Activated naive CD4-positive, alpha-beta T cell treated with anti-CD3 and anti-CD28 coated beads, Interleukin-2, amount 50 U/mL, for 72 hours (primary cell): ENCODE measurements around the gene VMAC. TPM values are rescaled to one million over a fixed set of nuclear protein-coding genes. Genes with fewer than 3 reads are reported as not detected.

Experiments
- ATAC-seq, 2 donors: fragments of 150-1000 bp; cut with Tn5 transposase; 2 replicates each; pipeline ENCODE4 v1.10.0; 2021; ENCODE audit warnings: mild to moderate bottlenecking in 2 of 2, moderate library complexity in 2 of 2
- DNase-seq, 2 donors: peaks; one replicate each; pipeline ENCODE4 v3.0.0; 2021 to 2022; ENCODE audit warnings: low spot score in 2 of 2
- H3K27ac Mint-ChIP-seq, 2 donors: one replicate each; pipeline ENCODE4 v1.8.0; 2022; ENCODE audit warnings: mild to moderate bottlenecking in 2 of 2, mixed read lengths in 2 of 2
- H3K36me3 Mint-ChIP-seq, 2 donors: one replicate each; pipeline ENCODE4 v1.8.0; 2022; ENCODE audit warnings: mixed read lengths in 2 of 2
- H3K9me3 Mint-ChIP-seq, 2 donors: one replicate each; pipeline ENCODE4 v1.8.0; 2022; ENCODE audit warnings: mixed read lengths in 2 of 2
- total RNA-seq, 2 donors: library from RNA; stranded (reverse); gene quantifications; one replicate each; pipeline ENCODE4 v1.2.3, GENCODE V29; 2022

The VMAC gene
- total RNA-seq, 2 donors from 2014 or later = 3.8 to 3.9 TPM

DNA sequence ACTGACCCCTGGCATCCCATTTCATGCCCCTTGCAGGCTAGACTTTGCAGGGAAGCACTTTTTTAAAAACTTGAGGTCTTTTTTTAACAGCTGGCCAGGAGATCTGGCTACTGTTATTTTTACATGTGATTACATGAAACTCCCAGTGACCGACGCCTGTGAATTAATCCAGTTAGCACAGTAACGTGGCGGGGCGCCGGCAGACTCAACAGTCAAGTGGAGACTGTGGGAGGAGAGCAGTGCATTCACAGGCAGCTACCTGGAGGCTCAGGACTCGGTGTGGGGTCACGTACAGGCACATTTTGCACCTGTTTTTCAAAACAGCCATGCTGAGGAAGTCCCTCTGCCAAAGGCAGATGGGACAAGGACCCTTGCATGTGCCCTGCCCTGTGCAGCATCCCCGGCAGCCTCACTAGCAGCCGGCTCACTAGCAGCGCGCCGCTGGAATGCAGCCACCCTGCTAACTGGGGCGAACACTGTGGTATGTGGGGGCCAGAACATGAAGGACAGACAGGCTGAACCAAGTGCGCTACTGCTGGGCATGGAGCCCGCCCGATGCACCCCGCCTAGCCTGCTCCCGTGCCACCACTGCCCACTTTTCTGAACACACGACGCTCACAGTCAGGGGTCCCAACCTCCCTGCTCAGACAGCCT, 28.1 kb downstream of the VMAC start:
- Mint-ChIP-seq H3K36me3 (peaks cover 0 to 9% of the 10 kb centered on the region in 2 donors), H3K27ac (peak overlapping the region in 1 of 2 donors; percentile 50), H3K9me3 (no peaks in the 10 kb centered on the region)
- DNase-seq (no peak), ATAC-seq (no peak)

DNA sequence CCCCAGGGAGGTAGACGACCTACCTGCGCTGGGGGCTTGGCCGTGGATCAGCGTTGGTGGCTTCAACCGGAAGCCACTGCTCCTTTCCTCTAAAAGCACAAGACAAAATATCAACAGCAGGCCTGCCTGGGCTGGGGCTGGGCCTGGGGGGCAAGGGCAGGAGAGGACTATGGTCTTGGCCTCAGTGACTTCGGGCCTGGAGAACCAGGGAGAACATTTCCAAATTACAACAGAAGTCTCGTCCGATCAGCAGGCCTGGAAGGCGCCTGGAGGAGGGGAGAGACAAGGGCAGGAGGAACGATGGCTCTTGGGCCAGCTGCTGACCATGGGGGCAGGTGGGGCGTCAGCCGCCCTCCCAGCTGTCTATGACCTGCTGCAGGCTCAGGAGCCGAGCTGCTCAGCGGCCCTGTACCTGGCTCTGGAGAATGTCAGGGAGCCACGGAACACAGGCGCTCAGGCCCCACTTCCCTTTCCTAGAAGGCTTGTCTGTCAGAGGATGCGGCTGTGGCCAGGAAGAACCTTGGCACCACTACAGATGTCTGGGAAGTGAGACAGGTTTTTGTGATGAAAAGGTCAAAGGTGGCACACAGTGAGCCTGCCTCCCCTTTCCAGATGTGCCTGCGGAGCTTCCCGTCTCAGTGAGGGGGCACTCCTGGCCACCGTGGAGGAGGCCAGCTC, 28.9 kb downstream of the VMAC start:
- no peak for ATAC-seq

DNA sequence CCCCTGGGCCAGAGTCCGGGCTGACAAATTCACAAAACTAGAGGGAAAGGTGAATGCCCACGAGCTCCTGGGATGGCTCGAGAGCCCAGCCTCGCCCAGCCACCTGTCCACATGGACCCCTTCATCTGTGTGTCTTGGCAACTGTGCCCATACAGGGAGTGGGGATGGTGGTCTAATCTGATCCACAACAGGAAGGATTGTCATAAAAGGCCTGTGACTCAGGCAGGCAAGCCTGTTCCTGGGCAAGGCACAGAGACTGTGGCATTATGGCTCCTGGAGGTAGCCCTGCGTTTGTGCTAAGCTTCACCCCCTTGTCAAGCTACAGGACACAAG, 29.4 kb downstream of the VMAC start:
- H3K36me3 Mint-ChIP-seq = peaks cover 0 to 5% of the 10 kb centered on the region in 2 donors
- ATAC-seq (no peak), DNase-seq (no peak)
- peak overlapping the region in 1 of 2 donors; percentile 39 for H3K27ac Mint-ChIP-seq
- no peaks in the 10 kb centered on the region for H3K9me3 Mint-ChIP-seq

More for the DNA sequence above, 28.9 kb downstream of the VMAC start:
- Mint-ChIP-seq H3K9me3 (no peaks in the 10 kb centered on the region), H3K36me3 (peaks cover 0 to 5% of the 10 kb centered on the region in 2 donors), H3K27ac (peak overlapping the region in 1 of 2 donors; percentile 57)
- no peak for DNase-seq

DNA sequence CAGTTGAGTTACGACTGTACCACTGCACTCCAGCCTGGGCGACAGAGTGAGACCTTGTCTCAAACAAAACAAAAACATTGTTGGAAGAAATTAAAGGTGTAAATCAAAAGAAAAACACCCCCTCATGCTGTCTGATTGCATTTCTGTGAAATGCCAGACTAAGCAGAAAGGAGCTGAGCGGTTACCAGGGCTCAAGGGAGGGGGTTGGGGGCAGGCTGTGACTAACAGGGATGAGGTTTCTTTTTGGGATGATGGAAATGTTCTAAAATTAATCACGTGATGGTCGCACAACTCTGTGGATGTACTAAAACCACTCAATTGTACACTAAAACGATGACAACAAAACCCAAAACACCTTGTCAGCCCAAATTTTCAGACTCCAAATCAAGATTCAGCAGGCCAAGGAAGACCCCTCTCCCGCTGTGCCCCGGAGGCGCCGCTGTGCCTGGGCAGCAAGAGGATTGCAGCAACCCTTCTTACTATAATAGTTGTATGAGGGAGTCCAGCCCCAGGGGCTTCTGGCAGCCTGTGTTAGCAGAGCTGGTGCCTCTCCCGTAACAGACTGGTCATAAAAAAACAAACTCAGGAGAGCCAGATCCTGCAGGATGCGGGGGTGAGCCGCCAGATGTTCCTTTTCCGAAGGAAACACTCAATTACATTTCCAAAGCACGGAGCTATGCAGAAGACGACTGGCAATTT, 30.3 kb downstream of the VMAC start:
- ATAC-seq (no peak), DNase-seq (no peak)
- Mint-ChIP-seq H3K36me3 (peaks cover 0 to 5% of the 10 kb centered on the region in 2 donors), H3K9me3 (no peaks in the 10 kb centered on the region), H3K27ac (peak overlapping the region in 1 of 2 donors; percentile 80)

DNA sequence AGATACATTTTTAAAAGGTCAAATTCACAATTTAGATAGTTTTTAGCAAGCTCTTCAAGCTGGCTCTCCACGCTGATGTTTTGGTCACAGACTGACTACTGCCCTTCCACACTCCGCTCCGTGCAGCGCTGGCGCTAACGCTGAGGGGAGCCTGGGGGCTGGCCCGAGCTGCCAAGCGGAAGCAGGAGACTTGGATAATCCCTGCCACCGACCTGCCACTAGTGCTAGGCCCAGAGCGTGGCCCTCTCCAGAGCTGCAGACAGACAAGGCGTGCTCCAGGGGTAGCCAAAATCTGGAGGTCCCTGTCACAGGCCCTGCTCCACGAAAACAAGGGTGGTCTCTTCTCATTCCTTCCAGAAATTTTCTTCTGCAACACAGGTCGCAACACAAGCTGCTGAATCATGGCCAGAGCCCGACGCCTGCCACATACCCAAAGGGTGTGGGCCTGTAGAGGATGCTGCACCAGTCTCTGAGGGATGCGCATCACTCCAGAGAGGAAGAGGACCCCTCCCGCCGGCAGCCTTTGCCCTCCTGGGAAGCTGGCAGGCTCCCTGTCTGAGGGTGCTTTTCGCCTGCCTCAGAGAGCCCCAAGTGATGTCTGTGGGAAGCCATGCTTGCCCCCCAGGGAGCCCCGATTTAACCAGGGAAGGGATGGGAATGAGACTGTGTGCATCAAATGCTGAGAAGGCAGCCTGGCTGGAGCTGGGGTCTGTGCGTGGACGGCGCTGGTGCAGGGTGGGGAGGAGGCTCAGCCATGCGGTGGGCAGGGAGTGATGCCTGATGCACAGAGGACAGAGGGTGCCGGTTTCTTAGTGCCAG, 31.0 kb downstream of the VMAC start:
- ATAC-seq = no peak
- no peak for DNase-seq
- Mint-ChIP-seq H3K27ac (peak overlapping the region in 1 of 2 donors; percentile 85), H3K9me3 (no peaks in the 10 kb centered on the region), H3K36me3 (peaks cover 0 to 5% of the 10 kb centered on the region in 2 donors)

DNA sequence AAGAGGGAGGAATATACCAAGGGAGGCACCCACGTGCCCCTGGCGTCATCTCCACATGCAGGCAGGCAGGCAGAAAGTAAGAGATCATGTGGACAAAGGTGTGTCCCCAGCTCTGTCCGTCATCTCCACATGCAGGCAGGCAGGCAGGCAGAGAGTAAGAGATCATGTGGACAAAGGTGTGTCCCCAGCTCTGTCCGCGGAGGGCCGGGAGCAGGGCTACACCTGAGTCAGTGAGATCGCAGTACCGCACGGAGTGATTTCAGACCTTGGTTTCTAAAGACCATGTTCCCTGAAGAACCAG, 31.6 kb downstream of the VMAC start:
- Mint-ChIP-seq H3K9me3 (no peaks in the 10 kb centered on the region), H3K36me3 (peaks cover 0 to 5% of the 10 kb centered on the region in 2 donors), H3K27ac (peak overlapping the region in 1 of 2 donors; percentile 85)
- no peak for ATAC-seq
- no peak for DNase-seq

DNA sequence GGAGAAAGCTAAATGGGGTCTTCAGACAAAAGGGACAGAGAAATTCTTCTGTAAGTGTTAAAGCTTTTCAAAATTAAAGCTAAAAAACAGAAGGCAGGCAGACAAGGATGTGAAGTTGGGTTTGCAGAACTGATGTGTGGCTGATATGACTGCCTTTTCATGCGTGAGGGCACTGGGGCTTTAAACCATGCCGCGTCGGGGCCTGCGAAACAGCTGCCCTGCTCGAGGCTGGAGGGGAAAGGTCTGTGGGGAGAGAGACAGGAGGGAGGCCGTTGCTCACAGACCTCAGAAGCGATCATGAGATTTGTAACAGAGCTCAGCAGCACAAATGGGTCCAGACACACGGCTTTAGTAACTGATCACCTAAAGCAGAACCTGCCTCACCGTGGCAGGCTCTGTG, 32.9 kb downstream of the VMAC start:
- DNase-seq = no peak
- no peaks in the 10 kb centered on the region for H3K9me3 Mint-ChIP-seq

DNA sequence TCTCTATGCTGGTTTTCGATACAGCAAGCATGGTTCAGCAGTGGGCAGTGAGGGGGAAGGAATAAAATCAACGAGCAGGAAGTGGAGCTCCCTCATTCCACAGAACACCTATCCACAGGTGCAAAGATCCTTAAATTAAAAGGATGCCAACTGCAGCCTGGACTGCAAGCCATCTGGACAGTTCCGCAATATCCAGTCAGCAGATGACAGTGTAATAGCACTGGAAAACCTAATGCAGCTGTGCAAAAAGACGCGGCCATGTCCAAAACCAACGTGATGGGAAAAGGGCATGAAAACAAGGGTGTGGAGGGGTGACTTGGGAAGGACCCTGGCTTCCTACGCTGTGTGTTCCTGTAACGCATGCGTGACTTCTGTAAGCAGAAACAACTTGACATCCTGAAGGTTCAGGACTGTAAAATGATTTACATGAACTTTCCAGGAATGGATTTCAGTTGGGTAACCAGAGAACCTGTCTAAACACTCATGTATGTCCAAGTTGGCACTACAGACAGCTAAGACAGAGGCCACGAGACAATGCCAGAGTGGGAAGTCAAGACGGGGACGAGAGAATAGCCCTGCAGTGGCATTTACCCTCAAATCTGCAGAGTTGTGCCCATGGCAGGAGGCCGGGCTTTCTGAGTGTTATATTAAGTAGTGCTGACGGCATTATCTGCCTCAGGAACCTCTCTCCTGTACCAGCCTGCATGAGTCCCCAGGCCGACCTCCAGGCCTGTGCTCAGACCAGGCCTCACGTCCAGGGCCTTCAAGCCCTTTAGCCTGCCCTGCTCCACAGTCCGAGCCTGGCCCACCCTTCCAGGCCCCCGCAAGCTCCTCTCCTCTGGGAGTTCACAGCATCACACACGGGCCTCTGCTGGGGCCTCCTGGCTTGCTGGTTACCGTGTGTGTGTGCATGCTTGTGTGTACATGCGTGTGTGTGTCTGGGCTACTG, 35.9 kb downstream of the VMAC start:
- H3K9me3 Mint-ChIP-seq = no peaks in the 10 kb centered on the region
- H3K27ac Mint-ChIP-seq = no peak overlapping the region
- peaks cover 0 to 5% of the 10 kb centered on the region in 2 donors for H3K36me3 Mint-ChIP-seq
- no peak for ATAC-seq
- no peak for DNase-seq

More for the DNA sequence above, 32.9 kb downstream of the VMAC start:
- no peak for ATAC-seq
- Mint-ChIP-seq H3K27ac (peak overlapping the region in 1 of 2 donors; percentile 41), H3K36me3 (peaks cover 0 to 5% of the 10 kb centered on the region in 2 donors)

DNA sequence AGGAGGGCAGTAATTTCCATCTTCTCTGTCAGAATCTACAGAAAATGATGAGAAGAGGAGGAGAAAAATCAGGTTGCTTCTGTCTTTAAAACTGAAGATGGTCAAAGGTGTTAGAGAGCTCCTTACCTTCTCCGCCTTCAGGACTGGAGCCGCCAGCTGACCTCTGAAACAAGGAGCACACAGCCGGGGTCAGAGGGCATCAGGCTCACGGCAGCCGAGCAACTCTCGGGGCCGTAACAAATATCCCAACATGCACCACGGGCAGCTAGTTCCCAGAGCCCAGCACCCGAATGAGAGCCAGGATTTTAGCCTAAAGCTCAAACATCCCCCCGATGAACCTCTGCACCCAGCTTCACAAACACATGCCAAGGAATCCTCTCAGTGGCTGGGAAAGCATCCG, 37.0 kb downstream of the VMAC start:
- DNase-seq = no peak
- no peaks in the 10 kb centered on the region for H3K9me3 Mint-ChIP-seq
- ATAC-seq = no peak
- H3K36me3 Mint-ChIP-seq = peaks cover 0 to 5% of the 10 kb centered on the region in 2 donors
- no peak overlapping the region for H3K27ac Mint-ChIP-seq

DNA sequence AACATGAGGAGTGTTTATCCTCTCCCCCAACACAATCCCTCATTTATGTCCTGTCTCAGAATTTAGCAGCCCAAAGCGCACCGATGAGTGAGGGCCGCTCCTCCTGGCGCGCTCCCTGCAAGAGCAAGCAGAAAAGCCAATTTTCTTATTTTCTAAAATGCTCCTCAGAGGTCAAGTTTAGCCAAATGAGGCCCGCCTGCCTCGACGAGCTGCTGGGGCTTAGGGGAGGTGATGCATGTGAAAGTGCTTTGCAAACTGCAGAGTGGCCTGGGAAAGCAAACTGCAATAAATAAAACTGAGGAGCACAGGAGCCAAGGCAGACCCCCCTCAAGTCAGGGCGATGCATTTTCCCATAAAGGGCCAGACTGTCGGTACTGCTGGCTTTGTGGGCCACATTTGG, 38.4 kb downstream of the VMAC start:
- no peak overlapping the region for H3K27ac Mint-ChIP-seq
- H3K9me3 Mint-ChIP-seq = no peaks in the 10 kb centered on the region
- DNase-seq = no peak
- ATAC-seq = no peak
- no peaks in the 10 kb centered on the region for H3K36me3 Mint-ChIP-seq

DNA sequence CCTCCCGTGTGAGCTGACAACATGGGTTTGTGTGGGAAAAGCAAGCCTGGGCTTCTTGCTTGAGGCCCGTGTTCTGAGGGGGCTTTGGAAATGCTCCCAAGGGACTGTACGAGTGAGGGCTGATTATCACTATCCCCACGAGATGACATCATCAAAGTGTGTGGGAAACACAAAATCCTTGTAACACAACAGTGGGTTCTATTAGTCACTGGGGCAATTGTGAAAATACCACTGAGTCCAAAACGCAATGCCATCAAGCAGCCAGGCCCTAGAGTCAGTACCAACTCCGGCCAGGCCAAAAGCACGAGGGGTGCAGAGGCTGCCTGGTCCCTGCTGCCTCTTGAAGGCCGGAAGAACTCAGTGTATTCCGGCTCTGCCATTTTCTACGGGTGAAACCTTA, 39.0 kb downstream of the VMAC start:
- DNase-seq = no peak
- H3K9me3 Mint-ChIP-seq = no peaks in the 10 kb centered on the region
- ATAC-seq = peak; percentile 43 to 53
- no peaks in the 10 kb centered on the region for H3K36me3 Mint-ChIP-seq
- H3K27ac Mint-ChIP-seq = peak overlapping the region in 1 of 2 donors; percentile 54

DNA sequence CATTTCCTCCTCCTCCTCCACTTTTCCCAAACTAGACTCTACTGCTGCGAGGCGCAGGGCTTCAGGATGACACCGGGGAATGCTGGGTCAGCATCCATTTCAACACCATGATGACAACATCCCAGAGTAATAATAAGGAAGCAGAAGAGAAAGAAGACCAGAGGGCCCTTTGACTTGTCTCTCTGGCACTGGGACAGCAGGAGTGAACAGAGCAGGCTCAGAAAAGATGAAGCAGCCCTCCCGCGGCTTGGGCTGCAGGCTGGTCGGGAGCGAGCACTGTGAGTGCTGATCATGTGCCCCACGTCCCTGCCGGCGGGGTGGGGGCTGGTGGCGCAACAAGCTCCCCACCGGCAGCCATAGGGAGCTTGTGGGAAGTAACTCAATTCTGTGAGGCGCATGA, 42.8 kb downstream of the VMAC start:
- Mint-ChIP-seq H3K9me3 (no peaks in the 10 kb centered on the region), H3K27ac (peak overlapping the region; percentile 82 to 86), H3K36me3 (peaks cover 19 to 21% of the 10 kb centered on the region in 2 donors)
- ATAC-seq (no peak), DNase-seq (no peak)

DNA sequence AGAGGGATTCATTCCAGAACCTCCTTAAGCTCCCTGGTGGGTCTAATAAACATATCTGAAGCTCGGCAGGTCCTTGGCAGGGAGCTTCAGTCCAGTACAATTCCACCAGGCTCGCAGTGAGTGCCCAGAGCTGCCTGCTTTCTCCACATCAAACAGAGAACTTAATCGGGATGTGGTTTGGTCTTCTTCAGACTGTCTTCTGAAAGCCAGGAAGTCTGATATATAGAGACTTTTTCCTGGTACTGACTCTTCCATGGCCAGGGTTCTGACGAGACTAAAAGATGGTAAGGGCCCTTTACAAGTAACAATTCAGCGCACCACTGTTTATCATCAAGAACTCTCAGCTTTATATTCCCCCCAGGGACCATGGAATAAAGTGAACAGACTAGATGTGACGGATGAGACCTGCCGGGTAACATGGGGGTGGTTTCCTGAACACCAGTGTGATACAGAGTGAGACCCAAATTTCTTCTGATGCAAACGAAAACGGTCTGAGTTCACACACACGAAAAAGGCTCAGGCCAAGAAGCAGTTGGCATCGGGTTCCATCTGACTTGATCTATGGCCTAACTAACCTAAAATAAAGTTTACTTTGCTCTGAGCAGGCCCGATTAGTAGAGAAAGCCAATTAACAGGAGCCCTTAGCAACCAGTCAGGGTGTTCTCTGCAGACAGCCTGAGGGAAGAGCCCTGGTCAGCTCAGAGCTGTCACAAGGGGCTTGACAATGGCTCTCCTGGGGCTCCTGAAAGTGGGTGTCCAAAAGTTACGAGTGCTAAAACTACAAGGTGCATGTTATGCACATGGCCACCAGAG, 44.3 kb downstream of the VMAC start:
- ATAC-seq = peak; percentile 25 to 46
- Mint-ChIP-seq H3K27ac (peak overlapping the region; percentile 70 to 86), H3K9me3 (no peaks in the 10 kb centered on the region), H3K36me3 (peaks cover 27 to 34% of the 10 kb centered on the region in 2 donors)
- no peak for DNase-seq

DNA sequence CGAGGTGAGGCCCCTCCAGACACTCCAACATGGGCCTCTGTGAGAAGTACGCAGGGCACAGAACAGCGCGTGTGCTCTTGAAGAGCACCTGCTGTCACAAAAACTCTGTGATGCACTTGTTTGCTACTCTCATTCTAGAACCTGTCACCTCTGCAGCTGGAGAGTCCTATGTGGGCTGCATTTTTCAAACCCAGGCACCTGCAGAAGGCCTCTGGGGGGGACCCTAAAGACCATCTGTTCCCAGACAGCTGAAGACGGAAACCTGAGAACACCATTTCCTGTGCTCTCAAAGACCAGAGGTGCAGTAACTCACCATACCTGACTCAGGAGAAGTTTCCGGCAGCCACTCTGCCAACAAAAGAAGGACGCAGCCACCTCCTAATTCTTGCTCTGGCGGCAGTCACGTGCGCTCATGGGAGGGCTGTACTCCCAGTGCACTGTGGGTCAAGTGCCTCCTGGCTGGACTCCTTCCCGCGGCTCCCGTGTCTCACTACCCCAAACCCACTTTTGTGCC, 45.2 kb downstream of the VMAC start:
- peak overlapping the region; percentile 70 to 86 for H3K27ac Mint-ChIP-seq
- H3K36me3 Mint-ChIP-seq = peaks cover 27 to 41% of the 10 kb centered on the region in 2 donors
- DNase-seq = peak in 1 of 2 donors; percentile 46
- no peaks in the 10 kb centered on the region for H3K9me3 Mint-ChIP-seq
- ATAC-seq = peak; percentile 57 to 60

DNA sequence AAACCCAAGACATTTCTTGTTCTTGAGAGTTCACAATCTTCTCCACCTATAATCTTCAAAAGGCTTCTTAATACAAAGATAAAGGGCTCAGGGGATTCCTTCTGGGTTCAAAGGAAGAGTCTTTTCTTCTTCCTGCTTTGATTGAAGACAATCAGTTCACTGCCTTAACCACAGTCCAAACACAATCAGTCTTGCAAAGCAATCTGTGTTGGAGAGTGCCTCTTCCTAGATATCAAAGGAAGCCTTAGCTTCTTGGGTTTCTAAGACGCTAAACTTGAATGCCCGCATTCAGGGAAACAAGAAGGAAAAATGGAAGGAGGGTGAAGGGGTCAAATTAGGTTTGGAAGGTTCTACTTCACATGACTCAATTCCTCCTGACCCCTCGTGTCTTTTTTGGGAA, 46.1 kb downstream of the VMAC start:
- peaks cover 27 to 41% of the 10 kb centered on the region in 2 donors for H3K36me3 Mint-ChIP-seq
- H3K9me3 Mint-ChIP-seq = no peaks in the 10 kb centered on the region
- DNase-seq (no peak), ATAC-seq (no peak)
- H3K27ac Mint-ChIP-seq = peak overlapping the region; percentile 70 to 86
